Measurements from ENCODE around the gene FN1.

Gene FN1

GRCh38 chr2:215382011-215382410, 53.9 kb downstream of the FN1 start:
- DNase-seq, result no peak

- DNase-seq, result no peak
These were observed 55.2 kb downstream of the FN1 start for GRCh38 chr2:215380699-215381098.

GRCh38 chr2:215379948-215380347, 55.9 kb downstream of the FN1 start:
- no peak for DNase-seq

- no peak for DNase-seq
These were observed 56.8 kb downstream of the FN1 start for GRCh38 chr2:215379039-215379438.

- DNase-seq, result no peak
These were observed 57.8 kb downstream of the FN1 start for GRCh38 chr2:215378045-215378444.

GRCh38 chr2:215377283-215377682, 58.6 kb downstream of the FN1 start:
- DNase-seq, result no peak

- no peak for DNase-seq
These were observed 59.6 kb downstream of the FN1 start for GRCh38 chr2:215376103-215376780.

- DNase-seq, result no peak
These were observed 60.4 kb downstream of the FN1 start for GRCh38 chr2:215375467-215375830.

GRCh38 chr2:215374642-215375466, 61.0 kb downstream of the FN1 start:
- DNase-seq, result no peak

GRCh38 chr2:215374002-215374401, 61.9 kb downstream of the FN1 start:
- no peak for DNase-seq

- no peak for DNase-seq
These were observed 62.8 kb downstream of the FN1 start for GRCh38 chr2:215372968-215373649.

- DNase-seq, result no peak
These were observed 63.7 kb downstream of the FN1 start for GRCh38 chr2:215371915-215372897.

- no peak for DNase-seq
These were observed 65.5 kb downstream of the FN1 start for GRCh38 chr2:215370112-215370965.

- no peak for DNase-seq
These were observed 66.6 kb downstream of the FN1 start for GRCh38 chr2:215369181-215369760.

GRCh38 chr2:215368493-215368809, 67.4 kb downstream of the FN1 start:
- no peak for DNase-seq

- DNase-seq, result no peak
These were observed 68.0 kb downstream of the FN1 start for GRCh38 chr2:215367662-215368492.

- DNase-seq, result no peak
These were observed 69.3 kb downstream of the FN1 start for GRCh38 chr2:215366440-215367032.

GRCh38 chr2:215365184-215365658, 70.6 kb downstream of the FN1 start:
- no peak for DNase-seq

Data from central memory CD4-positive, alpha-beta T cell (primary cell).